Parathyroid adenoma (tissue), 2 donors: ENCODE measurements around the gene MAB21L3.

ENCODE experiments used
- H2AFZ ChIP-seq: fragments of 300-600 bp; sonication (generic); one replicate; pipeline ENCODE4 v1.7.0; 2017; ENCODE audit warnings: antibody characterized with exemption, mild to moderate bottlenecking
- H3K27ac ChIP-seq: fragments of 300-600 bp; sonication (generic); one replicate; pipeline ENCODE4 v1.7.0; 2017
- H3K27me3 ChIP-seq: fragments of 300-600 bp; sonication (generic); one replicate; pipeline ENCODE4 v1.7.0; 2017; ENCODE audit warnings: low read length; ENCODE audit not compliant: control insufficient read depth, insufficient read depth
- H3K36me3 ChIP-seq: fragments of 300-600 bp; sonication (generic); one replicate; pipeline ENCODE4 v1.7.0; 2017; ENCODE audit warnings: low read length; ENCODE audit not compliant: control insufficient read depth, insufficient read depth
- H3K4me1 ChIP-seq: fragments of 300-600 bp; sonication (generic); one replicate; pipeline ENCODE4 v1.7.0; 2017; ENCODE audit warnings: control low read depth
- H3K4me2 ChIP-seq: fragments of 300-600 bp; sonication (generic); one replicate; pipeline ENCODE4 v1.7.0; 2017; ENCODE audit warnings: low read length
- H3K4me3 ChIP-seq: fragments of 300-600 bp; sonication (generic); one replicate; pipeline ENCODE4 v1.7.0; 2017; ENCODE audit warnings: low read depth, low read length
- H3K79me2 ChIP-seq: fragments of 300-600 bp; sonication (generic); one replicate; pipeline ENCODE4 v1.7.0; 2017; ENCODE audit warnings: control low read depth
- H3K9ac ChIP-seq: fragments of 300-600 bp; sonication (generic); one replicate; pipeline ENCODE4 v1.7.0; 2017; ENCODE audit warnings: mild to moderate bottlenecking
- H3K9me3 ChIP-seq: fragments of 300-600 bp; sonication (generic); one replicate; pipeline ENCODE4 v1.7.0; 2017; ENCODE audit warnings: low read length; ENCODE audit not compliant: control insufficient read depth
- TF ChIP-seq, protein P1 (sequence below): fragments of 300-600 bp; sonication (generic); IDR thresholded peaks from one replicate; pipeline ENCODE4 v1.7.0; 2017; ENCODE audit warnings: antibody characterized with exemption, mild to moderate bottlenecking
- donor health status: primary hyperparathyroidism.

The MAB21L3 gene

DNA sequence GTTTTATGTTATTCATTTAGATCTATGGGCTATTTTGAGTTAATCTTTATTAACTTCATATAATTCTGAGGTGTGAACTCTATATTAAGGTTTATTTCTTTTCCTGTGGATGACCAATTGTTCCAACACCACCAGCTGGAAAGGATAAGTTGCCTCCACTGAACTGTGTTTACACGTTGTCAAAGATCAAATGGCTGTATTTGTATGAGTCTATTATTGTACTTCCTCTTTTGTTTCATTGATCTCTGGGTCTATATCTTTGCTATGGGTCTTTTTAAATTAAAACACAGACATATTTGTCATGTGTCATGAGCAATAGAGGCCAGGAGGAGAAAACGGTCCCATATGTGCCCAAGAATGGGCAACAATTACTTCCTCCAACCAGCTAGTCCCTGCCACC, 5.2 kb upstream of the MAB21L3 start:
- Histone ChIP-seq H3K4me2 (no peak overlapping the region), H3K9me3 (no peaks in the 10 kb centered on the region), H3K4me3 (no peak overlapping the region), H3K79me2 (no peaks in the 10 kb centered on the region), H3K27ac (no peak overlapping the region), H2AFZ (no peak overlapping the region), H3K9ac (no peak overlapping the region), H3K36me3 (no peaks in the 10 kb centered on the region), H3K4me1 (no peaks in the 10 kb centered on the region), H3K27me3 (no peaks in the 10 kb centered on the region)
- TF ChIP-seq, protein P1, sequence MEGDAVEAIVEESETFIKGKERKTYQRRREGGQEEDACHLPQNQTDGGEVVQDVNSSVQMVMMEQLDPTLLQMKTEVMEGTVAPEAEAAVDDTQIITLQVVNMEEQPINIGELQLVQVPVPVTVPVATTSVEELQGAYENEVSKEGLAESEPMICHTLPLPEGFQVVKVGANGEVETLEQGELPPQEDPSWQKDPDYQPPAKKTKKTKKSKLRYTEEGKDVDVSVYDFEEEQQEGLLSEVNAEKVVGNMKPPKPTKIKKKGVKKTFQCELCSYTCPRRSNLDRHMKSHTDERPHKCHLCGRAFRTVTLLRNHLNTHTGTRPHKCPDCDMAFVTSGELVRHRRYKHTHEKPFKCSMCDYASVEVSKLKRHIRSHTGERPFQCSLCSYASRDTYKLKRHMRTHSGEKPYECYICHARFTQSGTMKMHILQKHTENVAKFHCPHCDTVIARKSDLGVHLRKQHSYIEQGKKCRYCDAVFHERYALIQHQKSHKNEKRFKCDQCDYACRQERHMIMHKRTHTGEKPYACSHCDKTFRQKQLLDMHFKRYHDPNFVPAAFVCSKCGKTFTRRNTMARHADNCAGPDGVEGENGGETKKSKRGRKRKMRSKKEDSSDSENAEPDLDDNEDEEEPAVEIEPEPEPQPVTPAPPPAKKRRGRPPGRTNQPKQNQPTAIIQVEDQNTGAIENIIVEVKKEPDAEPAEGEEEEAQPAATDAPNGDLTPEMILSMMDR, result no peak

DNA sequence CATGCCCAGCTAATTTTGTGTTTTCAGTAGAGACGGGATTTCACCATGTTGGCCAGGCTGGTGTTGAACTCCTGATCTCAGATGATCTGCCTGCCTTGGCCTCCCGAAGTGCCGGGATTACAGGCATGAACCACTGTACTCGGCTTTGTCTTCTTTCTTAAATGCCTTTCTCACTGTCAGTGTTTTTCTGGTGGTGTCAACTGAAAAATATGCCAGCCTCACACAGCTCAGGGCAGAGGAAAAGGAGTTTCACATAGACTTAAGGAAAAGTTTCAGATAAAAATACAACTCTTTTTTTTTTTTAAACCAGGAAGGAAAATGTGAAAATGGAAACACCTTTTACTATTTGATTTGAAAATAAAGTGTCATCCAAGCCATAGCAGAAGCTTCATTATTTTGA, 4.6 kb upstream of the MAB21L3 start:
- Histone ChIP-seq H3K27ac (no peak overlapping the region), H3K79me2 (no peaks in the 10 kb centered on the region), H3K27me3 (no peaks in the 10 kb centered on the region), H2AFZ (no peak overlapping the region), H3K36me3 (no peaks in the 10 kb centered on the region), H3K9me3 (no peaks in the 10 kb centered on the region), H3K4me3 (no peak overlapping the region), H3K4me2 (no peak overlapping the region), H3K9ac (no peak overlapping the region), H3K4me1 (no peaks in the 10 kb centered on the region)
- TF ChIP-seq, protein P1, result no peak

DNA sequence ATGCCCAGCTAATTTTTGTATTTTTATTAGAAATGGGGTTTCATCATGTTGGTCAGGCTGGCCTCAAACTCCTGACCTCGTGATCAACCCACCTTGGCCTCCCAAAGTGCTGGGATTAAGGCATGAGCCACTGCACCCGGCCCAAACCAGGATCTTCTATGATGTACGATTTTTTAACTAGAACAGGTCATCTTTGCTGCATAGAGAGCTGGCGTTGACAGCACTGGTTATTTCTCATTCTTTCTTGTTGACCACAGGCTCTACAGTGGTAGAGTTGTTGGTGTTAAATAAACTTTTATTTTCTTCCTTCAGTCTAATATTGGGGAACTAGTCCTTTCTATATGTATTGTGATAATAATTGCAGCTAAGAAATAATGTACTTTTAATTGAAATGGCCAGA, 3.8 kb upstream of the MAB21L3 start:
- TF ChIP-seq, protein P1, result no peak
- H2AFZ ChIP-seq, result no peak overlapping the region
- no peaks in the 10 kb centered on the region for H3K9me3 ChIP-seq
- no peak overlapping the region for H3K4me3 ChIP-seq
- no peak overlapping the region for H3K9ac ChIP-seq
- no peaks in the 10 kb centered on the region for H3K79me2 ChIP-seq
- H3K4me2 ChIP-seq, result no peak overlapping the region
- H3K27ac ChIP-seq, result no peak overlapping the region
- no peaks in the 10 kb centered on the region for H3K36me3 ChIP-seq
- no peaks in the 10 kb centered on the region for H3K27me3 ChIP-seq
- H3K4me1 ChIP-seq, result no peaks in the 10 kb centered on the region

DNA sequence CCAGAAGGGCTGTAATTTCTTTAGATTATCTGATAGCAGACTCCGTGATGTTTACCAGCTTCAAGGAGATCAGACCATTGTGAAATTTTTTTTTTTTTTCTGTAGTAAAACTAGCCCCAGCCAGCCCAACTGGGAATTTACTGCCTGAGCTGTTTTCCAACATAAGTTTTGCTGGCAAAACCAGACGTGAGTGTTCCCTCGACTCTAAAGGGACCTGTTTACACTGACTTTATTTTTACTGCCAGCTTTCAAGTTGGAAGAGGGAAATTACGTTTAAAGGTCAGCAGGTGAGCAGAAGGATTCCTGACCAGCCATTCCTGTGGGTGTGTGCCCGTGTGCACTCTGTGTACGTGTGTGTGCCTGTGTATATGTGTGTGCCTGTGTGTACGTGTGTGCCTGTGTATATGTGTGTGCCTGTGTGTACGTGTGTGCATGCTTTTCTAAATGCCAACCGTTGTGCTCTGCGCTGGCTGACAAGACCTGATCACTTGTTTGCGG, 374 bp downstream of the MAB21L3 start:
- Histone ChIP-seq H3K27ac (no peak overlapping the region), H3K27me3 (no peaks in the 10 kb centered on the region), H2AFZ (no peak overlapping the region), H3K36me3 (no peaks in the 10 kb centered on the region), H3K9me3 (no peaks in the 10 kb centered on the region), H3K9ac (no peak overlapping the region), H3K4me3 (no peak overlapping the region), H3K79me2 (no peaks in the 10 kb centered on the region), H3K4me1 (no peaks in the 10 kb centered on the region), H3K4me2 (no peak overlapping the region)
- TF ChIP-seq, protein P1, result no peak

DNA sequence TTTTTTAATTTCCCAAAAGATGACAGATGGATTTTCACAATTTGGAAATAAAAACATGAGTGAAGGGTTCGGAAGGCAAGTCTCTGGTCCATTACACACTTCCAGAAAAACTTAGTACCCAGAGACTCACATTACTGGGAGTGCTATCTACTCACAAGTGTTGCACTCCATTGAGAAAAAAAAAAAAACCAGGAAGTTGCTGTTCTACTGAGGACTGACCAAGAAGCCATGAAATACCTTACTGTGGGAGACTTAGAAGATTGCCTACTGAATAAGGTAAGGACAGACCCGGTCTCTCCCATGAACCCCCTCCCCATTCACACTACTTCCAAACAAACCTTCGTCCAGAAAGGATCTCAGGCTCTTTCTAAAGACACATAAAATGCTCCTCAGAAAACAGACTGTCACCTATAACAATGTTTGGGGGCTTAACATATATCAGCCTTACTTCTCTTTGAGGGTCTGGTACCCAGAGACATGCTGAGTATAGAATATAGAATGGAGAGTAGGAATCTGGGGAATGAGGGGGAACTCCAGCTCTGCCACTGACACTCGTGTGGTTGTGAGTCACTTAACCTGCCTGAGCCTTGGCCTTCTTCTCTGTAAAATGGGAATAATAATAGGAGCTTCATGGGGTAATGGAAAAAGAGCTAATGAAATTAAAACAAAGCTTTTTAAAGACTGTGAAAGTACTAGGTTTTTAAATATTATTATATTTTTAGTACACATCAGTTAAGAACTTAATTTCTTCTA, 1.4 kb downstream of the MAB21L3 start:
- no peaks in the 10 kb centered on the region for H3K27me3 ChIP-seq
- H2AFZ ChIP-seq, result no peak overlapping the region
- no peaks in the 10 kb centered on the region for H3K9me3 ChIP-seq
- no peak overlapping the region for H3K4me3 ChIP-seq
- H3K36me3 ChIP-seq, result no peaks in the 10 kb centered on the region
- H3K27ac ChIP-seq, result no peak overlapping the region
- H3K79me2 ChIP-seq, result no peaks in the 10 kb centered on the region
- H3K9ac ChIP-seq, result no peak overlapping the region
- H3K4me2 ChIP-seq, result no peak overlapping the region
- no peaks in the 10 kb centered on the region for H3K4me1 ChIP-seq
- TF ChIP-seq, protein P1, result no peak
